A549 treated with Hydrocortisone at 1 μM for 4 hours (cell line): ENCODE data around the gene SEC22C. TPM values are rescaled to one million over a fixed set of nuclear protein-coding genes. Genes with fewer than 3 reads are reported as not detected.

Source experiments
- total RNA-seq: library from RNA; stranded (reverse); fragments of 200-300 nt; extraction: Qiagen RNA extraction; gene quantifications from 5 replicates; pipeline ENCODE4 v1.2.3, GENCODE V29; 2022

Gene SEC22C, protein sequence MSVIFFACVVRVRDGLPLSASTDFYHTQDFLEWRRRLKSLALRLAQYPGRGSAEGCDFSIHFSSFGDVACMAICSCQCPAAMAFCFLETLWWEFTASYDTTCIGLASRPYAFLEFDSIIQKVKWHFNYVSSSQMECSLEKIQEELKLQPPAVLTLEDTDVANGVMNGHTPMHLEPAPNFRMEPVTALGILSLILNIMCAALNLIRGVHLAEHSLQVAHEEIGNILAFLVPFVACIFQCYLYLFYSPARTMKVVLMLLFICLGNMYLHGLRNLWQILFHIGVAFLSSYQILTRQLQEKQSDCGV
- 29.4 to 36.9 TPM (median 35.3 TPM) in 5 replicates for total RNA-seq

DNA sequence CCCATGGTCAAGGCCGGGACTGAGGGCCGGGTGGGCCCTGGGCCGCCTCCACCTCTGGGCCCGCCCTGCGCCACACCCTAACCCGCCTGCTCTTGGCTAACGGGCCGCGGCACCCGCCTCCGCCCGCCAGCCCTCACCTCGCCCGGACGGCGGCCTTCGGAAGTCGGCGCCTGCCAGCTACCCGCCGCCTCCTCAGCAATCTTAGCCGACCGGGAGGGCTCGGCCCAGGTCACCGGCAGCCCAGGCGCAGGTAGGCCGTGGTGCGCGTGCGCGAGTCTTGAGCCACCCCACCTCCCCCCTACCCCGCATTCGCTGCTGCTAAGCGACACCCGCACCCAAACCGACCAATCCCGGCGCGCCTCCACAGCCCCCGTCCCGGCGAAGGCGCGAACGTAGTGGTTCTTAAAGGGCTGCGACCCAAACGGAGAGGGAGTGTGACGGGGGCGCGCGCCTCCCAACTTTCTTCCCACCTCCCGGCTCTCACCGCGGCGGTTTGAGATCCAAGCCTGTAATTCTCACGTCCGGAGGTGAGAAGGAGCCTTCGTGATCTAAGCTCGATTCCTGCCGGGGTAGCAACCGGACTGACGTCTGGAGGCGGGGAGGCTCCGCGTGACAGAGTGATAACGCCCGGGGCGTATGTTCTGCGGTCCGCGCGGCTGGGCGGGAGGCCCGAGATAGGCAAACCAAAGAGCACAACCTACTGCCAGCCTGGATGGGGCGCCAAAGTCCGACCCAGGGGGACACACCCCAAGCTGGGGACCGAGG is at the start of gene SEC22C:
SEC22C (minus strand) TSS at position 259 of the 765 bp plus-strand sequence. CDS start 12,921 bp downstream, outside the sequence.

GRCh38 chr3:42600111-42600957 is 18.6 kb upstream of the SEC22C start, which contains the start of gene NKTR:
Gene NKTR, plus strand, starts transcription at chr3:42600686. Its CDS starts 321 bp downstream, at chr3:42601007.

GRCh38 chr3:42502429-42503250 is 79.1 kb downstream of the SEC22C start, which contains the start of gene VIPR1:
Gene VIPR1, plus strand, starts transcription at chr3:42502643. Its CDS starts 93 bp downstream, at chr3:42502736.

Other genes with a start within 250 kb of the SEC22C start
- gene LYZL4, start 171.4 kb downstream of the SEC22C start, total RNA-seq = not detected in 5 replicates
- 1.4 to 1.7 TPM (median 1.4 TPM) in 5 replicates for gene VIPR1, start 79.3 kb downstream of the SEC22C start, total RNA-seq
- 18.5 to 19.9 TPM (median 18.7 TPM) in 5 replicates for gene SS18L2, start 8.9 kb upstream of the SEC22C start, total RNA-seq
- 8.5 to 12.8 TPM (median 11.0 TPM) in 5 replicates for gene NKTR, start 18.7 kb upstream of the SEC22C start, total RNA-seq
- 5.5 to 6.7 TPM (median 6.0 TPM) in 5 replicates for gene ZBTB47, start 71.7 kb upstream of the SEC22C start, total RNA-seq
- not detected in 5 replicates for gene KLHL40, start 103.6 kb upstream of the SEC22C start, total RNA-seq
- not detected in 5 replicates for gene HHATL, start 120.8 kb upstream of the SEC22C start, total RNA-seq
- 0.30 to 0.54 TPM (median 0.35 TPM) in 5 replicates for gene CCDC13, start 191.3 kb upstream of the SEC22C start, total RNA-seq
- 67.3 to 97.6 TPM (median 74.1 TPM) in 5 replicates for gene HIGD1A, start 222.5 kb upstream of the SEC22C start, total RNA-seq
- 0.12 to 0.14 TPM (median 0.13 TPM) in 3 of 5 replicates, not detected in the others for gene ACKR2, start 227.5 kb upstream of the SEC22C start, total RNA-seq